GM13977 (cell line): ENCODE results near the gene ZNF680.

Experiments
- DNase-seq: peaks from one replicate; pipeline ENCODE4 v3.0.0; 2012; ENCODE audit warnings: low spot score
- in situ Hi-C: fragments of 300-500 bp; cut with MboI; formaldehyde crosslinking; loops from one replicate; pipeline ENCODE4 v1.12.0; 2022; ENCODE audit warnings: low sequenced_read_pairs, low pct_unique_long_range_greater_than_20kb, mixed read lengths, inconsistent platforms; ENCODE audit not compliant: unreplicated experiment
- TF ChIP-seq, protein P1 (sequence below): IDR thresholded peaks from 2 replicates; pipeline ENCODE4 v1.5.1; 2012; ENCODE audit warnings: mild to moderate bottlenecking, control low read depth; ENCODE audit not compliant: insufficient read depth; ENCODE audit errors: extremely low read depth, missing control alignments

The ZNF680 gene

DNA sequence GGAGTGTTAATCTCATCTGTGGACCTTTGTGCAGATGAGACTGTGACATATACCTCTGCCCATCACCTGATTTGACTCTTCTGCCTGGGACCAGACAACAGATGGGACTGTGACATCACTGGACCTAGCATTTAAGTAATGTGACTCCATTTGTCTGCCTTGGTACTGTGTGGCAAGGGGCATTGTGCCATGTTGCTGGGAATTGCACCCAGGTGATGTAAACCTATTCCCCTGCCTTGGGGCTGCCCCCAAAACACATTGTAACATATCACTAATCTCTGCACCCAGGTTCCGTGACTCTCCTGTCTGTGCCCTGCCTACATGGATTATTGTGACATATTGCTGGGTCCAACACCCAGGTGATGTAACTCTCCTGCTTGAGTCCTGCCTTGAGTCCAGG, 40.4 kb upstream of the ZNF680 start:
- DNase-seq, result no peak
- in situ Hi-C loops, result no loop called here
- TF ChIP-seq, protein P1, sequence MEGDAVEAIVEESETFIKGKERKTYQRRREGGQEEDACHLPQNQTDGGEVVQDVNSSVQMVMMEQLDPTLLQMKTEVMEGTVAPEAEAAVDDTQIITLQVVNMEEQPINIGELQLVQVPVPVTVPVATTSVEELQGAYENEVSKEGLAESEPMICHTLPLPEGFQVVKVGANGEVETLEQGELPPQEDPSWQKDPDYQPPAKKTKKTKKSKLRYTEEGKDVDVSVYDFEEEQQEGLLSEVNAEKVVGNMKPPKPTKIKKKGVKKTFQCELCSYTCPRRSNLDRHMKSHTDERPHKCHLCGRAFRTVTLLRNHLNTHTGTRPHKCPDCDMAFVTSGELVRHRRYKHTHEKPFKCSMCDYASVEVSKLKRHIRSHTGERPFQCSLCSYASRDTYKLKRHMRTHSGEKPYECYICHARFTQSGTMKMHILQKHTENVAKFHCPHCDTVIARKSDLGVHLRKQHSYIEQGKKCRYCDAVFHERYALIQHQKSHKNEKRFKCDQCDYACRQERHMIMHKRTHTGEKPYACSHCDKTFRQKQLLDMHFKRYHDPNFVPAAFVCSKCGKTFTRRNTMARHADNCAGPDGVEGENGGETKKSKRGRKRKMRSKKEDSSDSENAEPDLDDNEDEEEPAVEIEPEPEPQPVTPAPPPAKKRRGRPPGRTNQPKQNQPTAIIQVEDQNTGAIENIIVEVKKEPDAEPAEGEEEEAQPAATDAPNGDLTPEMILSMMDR, result no peak

DNA sequence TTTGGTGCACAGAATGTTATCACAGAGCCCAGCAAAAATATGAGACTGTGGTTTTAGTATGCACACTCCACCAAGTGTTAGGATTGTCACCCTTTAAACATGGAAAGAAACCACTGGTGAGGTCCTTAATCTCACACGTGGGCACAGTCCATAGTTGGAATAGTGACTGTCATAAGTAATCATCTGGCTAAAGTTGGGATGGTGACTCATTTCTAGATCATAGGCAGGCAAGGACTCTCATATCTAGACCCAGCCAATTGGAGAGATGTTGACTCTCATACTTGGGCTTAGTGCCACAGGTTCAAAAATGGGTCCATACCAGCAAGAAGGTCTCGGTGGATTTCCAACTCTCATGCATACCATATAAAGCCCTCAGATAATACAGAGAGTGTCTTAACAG, 39.6 kb upstream of the ZNF680 start:
- in situ Hi-C loops, result no loop called here
- no peak for DNase-seq
- TF ChIP-seq, protein P1, result no peak

DNA sequence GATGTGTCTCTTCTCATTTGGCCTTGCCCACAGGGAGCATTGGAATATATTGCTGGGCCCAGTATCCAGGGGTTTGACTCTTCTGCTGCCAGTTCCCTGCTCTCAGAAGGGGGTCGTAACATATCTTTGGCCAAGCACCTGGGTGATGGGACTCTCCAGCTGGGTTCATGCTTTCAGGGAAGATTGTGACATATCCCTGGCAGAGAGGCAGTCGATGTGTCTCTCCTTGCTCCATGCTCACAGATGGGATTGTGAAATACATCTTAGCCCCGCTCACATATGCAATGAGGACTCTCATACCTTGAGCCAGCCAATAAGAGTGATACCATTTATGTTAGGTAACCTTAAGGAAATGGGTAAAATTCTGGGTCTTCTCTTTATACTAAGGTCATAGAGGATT, 39.2 kb upstream of the ZNF680 start:
- in situ Hi-C loops, result no loop called here
- DNase-seq, result no peak
- TF ChIP-seq, protein P1, result no peak

DNA sequence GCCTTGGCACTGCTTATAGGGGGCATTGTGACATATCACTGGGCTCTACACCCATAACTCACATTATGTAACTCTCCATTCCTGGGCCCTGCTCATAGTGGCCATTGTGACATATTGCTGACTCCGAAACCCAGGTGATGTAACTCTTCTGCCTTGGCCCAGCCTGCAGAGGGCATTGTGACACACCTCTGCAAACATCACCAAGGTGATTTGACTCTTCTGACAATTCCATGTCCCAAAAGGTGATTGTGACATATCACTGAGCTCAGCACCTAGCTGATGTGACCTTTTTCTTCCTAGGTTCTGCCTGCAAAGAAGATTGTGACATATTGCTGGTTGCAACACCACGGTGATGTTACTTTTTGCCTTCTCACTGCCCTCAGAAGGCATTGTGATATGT, 36.5 kb upstream of the ZNF680 start:
- in situ Hi-C loops, result no loop called here
- TF ChIP-seq, protein P1, result no peak
- DNase-seq, result no peak

DNA sequence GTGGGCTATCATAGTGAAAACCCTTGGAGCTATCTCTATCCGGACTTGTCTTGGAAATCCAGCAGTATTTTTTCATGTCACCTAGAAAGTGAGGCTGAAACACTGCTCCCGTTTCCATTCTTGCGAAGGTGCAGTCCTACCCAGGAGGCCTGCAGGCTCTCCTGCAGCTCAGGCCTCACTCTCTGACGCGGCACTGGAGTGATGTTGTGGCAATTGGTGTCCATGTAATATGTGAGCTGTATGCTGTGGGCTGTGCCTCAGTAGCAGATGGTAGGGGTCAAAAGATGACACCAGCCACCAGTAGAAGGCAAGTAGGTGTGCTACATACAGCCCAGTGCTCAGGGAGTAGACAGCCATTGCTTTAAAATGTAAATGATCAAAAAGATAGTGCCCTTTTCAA, 28.1 kb upstream of the ZNF680 start:
- in situ Hi-C loops, result no loop called here
- TF ChIP-seq, protein P1, result no peak
- DNase-seq, result no peak

DNA sequence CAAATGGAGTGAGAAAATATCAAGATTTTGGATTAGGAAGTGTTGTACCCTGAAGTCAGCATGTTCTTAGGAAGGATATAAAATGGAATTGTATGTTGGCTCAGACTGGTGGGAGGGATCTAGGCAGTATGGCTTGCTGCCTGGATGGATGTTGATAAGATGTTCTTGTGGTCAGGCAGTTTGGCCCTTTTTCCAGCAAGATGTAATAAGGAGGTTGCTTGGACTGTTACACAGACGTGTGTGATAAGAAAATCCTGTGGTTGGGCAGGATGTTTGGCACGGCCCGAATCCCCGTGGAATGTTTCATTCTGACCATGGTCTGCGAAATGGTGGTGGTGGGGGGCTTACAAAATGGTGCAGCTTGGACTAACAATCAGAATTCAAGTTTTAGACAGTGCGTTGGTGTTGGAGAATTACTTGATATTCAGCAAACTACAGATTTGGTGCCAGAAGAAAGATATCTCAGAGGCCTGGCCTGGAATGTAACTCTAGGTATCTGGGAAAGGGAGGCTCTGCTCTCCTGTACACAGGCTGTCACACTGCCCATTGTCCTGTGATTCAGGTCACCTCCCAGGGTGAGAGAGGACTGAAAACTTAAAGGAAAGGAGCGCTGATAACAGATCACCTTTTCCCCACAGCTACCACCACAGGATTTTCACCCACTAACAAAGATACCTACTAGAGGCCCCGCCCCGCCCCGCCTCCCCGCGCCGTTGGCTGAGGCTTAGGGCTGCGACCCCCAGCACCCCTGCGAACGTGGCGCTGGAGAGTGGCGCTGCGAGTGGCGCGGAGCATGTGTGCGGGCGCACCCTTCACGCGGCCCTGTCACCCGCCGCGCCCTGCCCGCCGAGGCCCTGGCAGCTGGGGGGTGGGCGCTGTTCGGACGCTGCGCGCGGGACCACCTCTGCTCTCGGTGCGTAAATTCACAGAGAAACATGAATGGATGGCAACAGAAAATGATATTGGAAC, 19.3 kb upstream of the ZNF680 start:
- DNase-seq, result no peak
- in situ Hi-C loops, result no loop called here
- TF ChIP-seq, protein P1, result no peak

DNA sequence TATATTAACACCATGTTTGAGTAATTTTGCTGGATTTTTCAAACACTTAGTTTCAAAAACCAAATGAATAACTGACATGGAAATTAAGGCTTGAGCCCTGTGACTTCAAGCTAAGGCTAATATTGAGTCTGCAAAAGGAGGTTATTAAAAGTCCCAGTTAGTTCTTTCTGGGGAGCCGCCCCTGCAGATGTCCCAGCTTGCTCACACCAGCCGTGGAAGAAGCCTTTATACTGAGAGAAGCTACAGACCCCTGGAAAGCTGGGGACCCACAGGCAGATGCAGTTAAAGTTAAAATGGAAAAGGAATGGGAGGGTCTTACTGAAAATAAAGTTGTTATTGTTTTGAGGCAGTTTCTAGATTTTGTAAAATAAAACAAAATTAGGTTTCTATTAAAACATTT, 18.5 kb upstream of the ZNF680 start:
- in situ Hi-C loops, result no loop called here
- TF ChIP-seq, protein P1, result no peak
- DNase-seq, result no peak
